CD4-positive, alpha-beta T cell treated with Interleukin-4 for 1 hour (primary cell): ENCODE data around the gene VEZF1.
"Not testable (repeated sequence)": the region's sequence is repeated elsewhere in the genome, so short reads cannot be mapped to it uniquely, and the experiment has no call there.

Experiments used
- DNase-seq, 2 donors: peaks; one replicate each; pipeline ENCODE4 v3.0.0-alpha.2; 2020 to 2022

The VEZF1 gene

DNA sequence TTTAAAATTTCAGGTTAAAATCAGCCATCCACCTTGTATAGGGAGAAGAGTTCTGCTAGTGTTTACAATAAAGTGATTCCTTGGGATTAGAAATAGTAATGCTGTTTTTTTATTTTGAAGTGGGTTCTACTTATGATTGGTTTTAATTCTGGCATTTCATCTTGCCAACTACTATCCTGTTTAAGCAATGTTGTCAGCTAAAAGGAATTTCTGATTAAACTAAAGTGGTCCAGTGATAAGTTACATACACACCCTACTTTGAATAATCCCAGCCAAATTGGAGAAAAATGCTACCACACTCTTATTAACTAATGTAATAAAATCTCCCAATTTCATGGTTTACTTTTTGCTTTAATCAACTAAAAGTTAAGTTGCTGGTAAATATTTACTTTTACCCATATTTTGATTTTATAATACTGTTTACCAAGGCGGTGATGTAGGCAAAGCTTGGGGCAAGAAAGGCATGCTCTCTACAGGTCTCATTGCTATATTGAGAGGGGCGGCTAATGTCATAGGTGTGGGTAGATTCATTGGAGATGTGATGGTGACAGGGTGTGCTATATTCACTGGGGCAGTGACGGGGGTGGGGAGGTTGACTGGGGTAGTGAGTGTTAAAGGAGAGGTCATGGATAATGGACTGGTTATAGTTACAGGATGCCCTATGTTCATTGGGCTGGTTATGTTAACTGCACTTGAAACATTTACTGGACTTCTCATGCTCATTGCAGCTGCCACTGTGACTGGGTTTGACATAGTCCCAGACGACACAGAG, 13.8 kb downstream of the VEZF1 start:
- DNase-seq: not testable (repeated sequence)

DNA sequence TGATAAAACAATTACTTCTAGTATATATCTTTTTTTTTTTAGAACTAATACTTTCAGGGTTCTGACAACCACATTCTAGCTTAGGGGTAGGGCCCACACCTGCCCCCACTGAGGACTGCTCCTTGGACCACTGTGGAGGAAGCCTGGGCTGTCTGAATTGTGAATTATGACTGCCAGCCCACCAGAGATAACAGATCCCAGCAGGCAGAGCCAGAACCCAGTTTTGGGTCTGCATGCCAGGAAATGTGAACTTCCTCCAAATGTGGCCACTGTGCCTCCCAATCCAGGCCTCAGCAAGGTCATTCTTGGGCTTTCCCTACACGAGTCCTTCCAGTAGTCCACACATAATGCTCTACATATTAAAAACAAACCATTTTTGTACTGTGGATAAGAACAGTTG, 15.9 kb downstream of the VEZF1 start:
- DNase-seq: no peak

DNA sequence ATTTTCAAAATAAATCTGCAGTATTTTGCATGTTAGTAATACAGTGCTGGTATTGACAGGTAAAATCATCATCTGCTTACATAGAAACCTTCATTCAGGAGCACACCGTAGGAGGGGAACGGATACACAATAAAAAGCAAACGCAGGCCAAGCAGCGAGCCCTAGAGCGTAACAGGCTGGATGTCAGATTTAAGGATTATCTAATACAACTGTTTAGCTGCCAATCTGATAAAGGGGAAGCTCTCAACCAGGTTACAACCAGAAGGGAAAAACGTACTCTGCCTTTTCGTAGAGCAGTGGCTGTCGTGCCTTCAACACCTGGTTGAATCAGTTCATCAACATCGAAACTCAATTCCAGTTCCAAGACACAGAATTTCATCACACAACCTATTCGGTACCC, 16.5 kb downstream of the VEZF1 start:
- DNase-seq: no peak

- no peak for DNase-seq
These were observed 17.3 kb downstream of the VEZF1 start for GRCh38 chr17:57970710-57971109.

DNA sequence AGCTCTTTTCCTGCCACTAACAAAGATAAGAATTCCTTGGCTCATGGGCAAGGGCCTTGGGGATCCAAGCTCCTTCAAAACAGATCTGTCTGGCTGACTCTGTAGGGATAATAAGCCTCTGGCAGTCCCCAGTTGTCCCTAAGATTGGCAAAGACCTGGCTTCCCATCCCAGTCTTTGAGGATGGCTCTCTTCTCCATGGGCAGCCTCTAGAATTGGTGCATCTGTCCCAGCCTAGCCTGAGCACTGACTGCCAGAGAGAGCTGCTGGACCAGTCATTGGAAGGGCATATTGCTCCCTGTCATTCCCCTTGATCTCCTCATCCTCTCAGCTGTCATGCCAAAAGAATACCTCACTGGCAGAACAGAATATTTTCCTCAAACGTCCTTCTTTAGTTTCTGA, 19.6 kb downstream of the VEZF1 start:
- no peak for DNase-seq

DNA sequence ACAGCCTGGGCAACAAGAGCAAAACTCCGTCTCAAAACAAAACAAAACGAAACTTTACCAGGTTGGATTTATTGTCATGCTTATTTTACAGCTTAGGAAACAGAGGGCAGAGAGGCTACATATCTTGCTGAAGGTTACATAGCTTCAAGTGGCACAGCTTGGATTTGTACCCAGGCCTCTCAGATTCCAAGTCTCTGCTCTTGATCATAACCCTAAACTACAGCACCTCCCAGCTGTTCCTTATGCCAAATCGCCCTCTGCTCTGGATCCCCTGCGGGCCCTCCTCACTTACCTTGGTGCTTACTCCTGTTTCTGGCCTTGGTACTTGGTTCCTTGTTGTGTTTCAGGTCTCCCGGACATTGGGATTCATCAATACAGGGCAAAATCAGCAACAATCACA, 21.2 kb downstream of the VEZF1 start:
- DNase-seq: no peak

GRCh38 chr17:57966246-57966645, 21.8 kb downstream of the VEZF1 start:
- no peak for DNase-seq

GRCh38 chr17:57965521-57966160, 22.4 kb downstream of the VEZF1 start:
- no peak for DNase-seq

DNA sequence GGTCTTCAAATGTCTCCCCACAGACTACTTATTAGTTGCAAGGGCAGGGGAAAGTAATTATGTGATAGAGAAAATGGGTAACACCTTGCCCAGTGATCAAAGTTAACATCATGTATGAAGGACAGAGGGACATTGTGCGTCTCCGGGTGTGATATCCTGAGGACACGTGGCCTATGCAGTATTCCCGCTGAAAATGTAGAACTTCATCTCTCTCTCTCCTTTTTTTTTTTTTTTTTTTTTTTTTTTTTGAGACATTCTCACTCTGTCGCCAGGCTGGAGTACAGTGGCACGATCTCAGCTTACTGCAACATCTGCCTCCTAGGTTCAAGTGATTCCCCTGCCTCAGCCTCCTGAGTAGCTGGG, 24.9 kb downstream of the VEZF1 start:
- no peak for DNase-seq

GRCh38 chr17:57962279-57963148, 25.5 kb downstream of the VEZF1 start:
- no peak for DNase-seq

DNA sequence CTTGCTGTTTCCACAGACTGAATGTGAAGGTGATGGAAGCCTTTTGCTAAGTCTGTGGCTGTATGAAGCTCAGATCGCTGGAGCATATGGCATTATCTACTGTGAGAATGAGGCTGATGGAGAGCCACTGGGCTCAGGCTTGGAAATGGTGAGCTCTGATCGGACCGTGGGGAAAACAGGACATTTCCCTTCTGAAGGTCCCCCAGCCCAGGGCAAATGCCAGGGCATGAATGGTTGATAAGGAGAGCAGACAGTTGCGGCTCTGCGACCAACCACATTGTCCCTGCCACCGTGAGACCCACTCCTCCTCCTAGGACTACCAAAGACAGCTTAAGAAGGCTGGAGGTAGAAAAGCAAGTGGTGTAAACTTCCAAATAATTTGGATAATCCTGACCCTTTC, 28.1 kb downstream of the VEZF1 start:
- no peak for DNase-seq

- DNase-seq: not testable (repeated sequence)
These were observed 29.7 kb downstream of the VEZF1 start for GRCh38 chr17:57958391-57958790.

- no peak for DNase-seq
These were observed 30.2 kb downstream of the VEZF1 start for GRCh38 chr17:57957886-57958285.

DNA sequence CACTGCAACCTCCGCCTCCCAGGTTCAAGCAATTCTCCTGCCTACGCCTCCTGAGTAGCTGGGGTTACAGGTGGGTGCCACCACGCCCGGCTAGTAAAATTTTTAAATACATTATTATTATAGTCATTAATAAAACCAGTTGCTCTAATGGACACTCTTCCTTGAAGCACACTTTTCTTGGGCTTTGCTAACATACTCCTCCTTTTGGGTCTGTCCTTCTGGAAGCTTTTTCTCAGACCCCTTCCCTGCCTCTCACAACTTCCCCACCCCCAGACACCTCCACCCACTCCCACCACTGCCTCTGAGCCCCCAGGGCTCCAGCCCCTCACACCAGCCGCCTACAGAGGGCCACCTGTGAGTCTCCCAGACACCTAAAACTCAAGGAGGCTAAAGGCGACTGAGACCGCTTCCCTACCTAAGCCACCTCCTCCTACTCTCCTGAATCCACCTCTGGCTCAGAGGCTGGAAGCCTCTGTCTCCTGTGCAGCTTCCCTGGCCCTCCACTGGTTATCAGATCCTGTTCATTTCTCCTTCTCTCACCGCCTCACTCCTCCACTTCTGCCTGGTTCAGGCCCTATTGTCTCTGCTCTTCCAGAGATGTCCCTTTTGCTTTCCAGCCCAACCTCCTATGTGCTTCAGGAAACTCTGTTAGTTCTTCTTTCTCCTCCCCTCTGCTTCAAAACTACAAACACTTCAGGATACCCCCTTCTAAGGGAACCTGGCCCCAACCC, 30.8 kb downstream of the VEZF1 start:
- DNase-seq: no peak

DNA sequence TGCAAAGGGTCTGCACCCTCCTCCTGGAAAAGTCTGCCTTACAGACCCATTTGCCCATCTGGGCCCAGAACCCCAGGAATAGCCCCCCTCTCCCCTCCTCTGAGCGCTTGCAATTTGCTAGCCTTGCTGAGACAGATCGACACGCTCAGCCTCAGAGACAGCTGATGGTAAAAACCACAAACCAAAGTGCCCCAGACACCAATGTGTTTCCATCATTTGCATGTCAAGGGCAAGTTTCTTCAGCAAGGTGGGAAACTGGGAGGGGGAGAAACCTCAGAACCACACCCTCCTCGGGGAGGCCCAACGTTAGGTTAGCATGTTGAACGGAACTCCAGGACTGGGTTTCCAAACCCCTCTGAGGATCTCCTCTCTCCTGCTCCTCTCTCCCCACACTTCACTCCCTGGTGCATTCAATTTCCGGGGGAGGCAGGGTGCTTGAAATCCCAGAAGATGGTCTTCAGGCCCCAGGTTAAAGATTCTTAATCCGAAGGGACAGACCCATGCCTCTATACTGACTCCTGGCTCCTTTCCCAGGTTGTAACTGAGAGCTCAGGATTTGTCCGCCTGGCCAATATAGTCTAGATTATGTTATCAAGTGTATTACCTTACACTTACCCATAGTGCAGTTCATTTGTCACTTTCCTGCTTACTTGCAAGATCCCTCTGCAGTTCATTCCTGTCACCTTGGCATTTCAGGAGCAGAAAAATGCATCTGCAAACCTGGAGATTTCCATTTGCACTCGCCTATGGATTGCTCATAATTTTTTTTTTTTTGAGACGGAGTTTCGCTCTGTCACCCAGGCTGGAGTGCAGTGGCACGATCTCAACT, 31.5 kb downstream of the VEZF1 start:
- peak; percentile 38 to 53 for DNase-seq

DNA sequence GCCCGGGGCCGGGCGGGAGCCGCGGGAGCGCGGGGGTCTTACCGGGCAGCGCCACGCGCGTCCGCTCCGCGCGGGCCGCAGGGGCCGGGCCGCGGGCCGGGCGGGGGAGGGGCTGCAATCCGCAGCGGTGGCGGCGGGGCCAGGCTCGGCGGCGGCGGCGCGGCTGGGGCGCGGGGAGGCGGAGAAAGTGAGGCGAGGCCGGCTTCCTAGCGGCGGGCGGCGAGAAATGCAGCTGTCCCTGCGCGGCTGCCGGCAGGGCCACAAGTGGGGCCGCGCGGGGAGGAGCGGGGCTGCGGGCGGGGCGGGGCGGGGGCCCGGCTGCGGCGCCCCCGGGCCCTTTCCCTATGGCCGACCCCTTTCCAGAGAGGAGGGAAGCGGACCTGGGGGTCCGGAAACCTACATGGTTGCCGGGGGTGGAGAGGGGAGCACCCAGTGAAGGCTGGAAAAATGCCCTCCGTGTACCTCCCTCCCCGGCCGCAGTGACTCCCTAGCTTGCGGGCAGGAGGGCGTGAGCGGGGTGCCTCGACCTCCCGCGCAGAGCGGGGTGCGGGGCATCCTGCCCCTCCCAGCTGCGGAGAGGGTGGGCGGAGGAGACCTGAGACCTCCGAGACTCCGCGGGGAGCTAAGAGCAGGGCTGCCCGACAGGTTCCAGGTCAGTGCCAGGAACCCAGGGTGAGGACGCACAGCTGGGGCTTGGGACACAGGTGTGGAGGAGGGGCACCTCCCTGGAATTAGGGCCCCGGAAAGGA, 32.7 kb downstream of the VEZF1 start, which contains the start of gene CUEDC1:
Gene CUEDC1, minus strand, starts transcription at position 230 of the 749 bp plus-strand sequence. CDS start 69,848 bp downstream, outside the sequence.
- peak; percentile 60 to 61 for DNase-seq

DNA sequence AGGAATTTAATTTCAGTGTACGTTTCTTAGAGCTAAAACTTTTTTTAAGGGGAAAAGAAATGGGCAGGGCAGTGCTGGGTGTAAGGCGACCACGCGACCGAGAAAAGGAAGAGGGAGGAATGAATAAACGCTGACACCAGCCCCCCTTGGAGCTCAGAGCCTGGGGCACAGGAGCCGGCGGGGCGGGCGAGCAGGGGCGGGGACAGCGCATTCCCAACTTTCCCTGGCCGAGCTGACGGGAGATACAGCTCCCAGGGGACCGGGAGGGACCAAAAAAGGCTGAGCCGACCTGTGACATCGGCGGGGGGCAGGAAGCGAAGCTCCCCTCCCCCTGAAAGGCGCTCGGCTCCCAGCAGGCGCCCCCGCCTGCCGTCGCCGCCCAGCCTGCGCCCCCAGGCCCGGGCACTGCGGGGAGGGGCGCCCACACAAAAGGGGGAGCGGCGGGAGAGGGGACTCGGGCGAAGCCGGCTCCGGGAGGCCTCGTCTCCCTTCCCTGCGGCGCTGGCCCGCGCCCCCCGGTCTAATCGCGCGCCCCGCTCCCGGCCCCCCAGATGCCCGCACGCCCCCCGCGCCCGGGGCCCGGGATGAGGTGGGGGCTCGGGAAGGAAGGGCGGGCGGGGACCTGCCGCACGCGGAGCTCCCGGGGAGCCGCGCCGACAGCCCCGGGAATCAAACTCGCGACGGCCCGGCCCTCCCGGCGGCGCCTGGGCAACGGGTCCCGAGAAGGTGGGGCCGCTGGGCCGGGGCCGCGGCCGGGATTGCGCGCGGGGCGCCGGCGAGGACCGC, 33.5 kb downstream of the VEZF1 start:
- no peak for DNase-seq

DNA sequence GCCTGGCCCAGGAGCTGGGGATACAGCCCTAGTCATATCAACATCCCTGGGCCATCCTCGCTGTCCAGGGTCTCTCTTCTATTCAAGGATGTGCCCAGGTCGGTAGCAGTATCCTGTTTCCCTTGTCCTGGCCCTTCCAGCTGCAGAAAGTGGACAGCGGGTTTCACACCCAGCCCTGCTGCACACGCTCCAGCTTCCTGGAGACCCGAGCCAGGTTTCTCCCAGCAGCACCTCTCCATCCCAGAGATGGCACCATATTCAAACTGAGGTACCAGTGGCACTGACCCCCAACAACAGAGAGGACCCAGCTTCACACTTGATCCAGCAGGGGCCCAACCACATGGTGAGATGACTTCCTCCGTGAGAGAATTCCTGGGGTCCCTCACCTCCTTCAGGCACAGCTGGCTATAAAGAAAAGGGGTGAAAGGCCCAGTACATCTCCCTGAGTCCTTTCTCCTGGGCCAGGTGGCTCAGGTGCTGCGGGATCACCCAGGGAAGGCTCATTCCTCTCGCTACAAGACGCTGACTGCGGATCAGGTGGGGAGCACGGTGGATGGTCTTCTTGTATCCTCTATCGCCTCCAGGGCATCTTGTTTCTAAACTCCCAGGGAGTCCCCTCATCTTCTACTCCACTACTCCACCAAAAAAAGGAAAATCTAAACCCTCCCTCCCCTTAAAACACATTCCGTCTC, 34.2 kb downstream of the VEZF1 start:
- no peak for DNase-seq

GRCh38 chr17:57953219-57953618, 34.8 kb downstream of the VEZF1 start:
- no peak for DNase-seq

DNA sequence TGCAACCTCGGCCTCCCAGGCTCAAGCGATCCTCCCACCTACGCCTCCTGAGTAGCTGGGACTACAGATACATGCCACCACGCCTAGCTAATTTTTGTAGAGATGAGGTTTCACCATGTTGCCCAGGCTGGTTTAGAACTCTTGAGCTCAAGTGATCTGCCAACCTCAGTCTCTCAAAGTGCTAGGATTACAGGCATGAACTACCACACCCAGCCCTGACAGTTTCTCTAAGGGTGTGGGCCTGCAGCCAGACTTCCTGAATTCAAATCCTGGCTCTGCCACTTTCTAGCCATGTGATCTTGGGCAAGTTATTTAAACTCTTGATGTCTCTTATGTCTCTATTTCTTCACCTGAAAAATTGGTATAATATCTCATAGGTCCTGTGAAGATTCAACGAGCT, 38.4 kb downstream of the VEZF1 start:
- DNase-seq: peak in 1 of 2 donors; percentile 22
